Measurements from ENCODE around the gene EPHA4. TPM values are rescaled to one million over a fixed set of nuclear protein-coding genes. Genes with fewer than 3 reads are reported as not detected.

Gene EPHA4
- total and polyA plus RNA-seq, 2 of the 4 experiments (the other 2 are of a cell fraction) = 36.9 to 132 TPM

DNA sequence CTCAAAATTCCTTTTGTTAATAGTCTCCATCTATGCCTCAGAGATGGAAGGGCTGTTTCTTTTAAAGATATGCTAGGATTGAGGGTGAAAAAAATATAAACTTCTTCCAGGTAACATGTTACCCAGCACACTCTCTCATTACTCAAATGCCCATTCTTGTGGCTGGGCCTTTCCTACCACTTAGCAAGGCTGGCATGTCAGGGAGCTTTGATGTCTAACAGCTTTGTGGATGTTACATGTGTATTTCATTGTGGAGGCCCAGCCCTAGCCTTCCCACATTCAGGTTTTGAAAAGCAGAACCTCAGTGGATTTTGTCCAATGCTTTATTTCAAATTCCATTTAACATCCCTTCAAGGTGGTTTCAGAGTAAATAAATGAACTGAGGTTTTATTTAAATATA lies 191.4 kb downstream of the EPHA4 start:
- CTCF ChIA-PET = no interaction called here
- no peak overlapping the region for H3K4me3 ChIP-seq (ENCODE audit: insufficient read depth, low read depth, low read length)
- H3K14ac ChIP-seq (replicated peaks; ENCODE audit: low read depth, low read length) = no peak overlapping the region
- no peak overlapping the region for H3K23ac ChIP-seq (ENCODE audit: low read depth, low read length)
- no peak overlapping the region for H2AK5ac ChIP-seq (ENCODE audit: low read depth, low read length)
- no peak overlapping the region for H2AFZ ChIP-seq (replicated peaks; ENCODE audit: low read length, poor library complexity)
- H3K18ac ChIP-seq (ENCODE audit: low read depth, low read length) = no peak overlapping the region
- H3K4me1 ChIP-seq (ENCODE audit: control insufficient read depth, insufficient read depth, low read length) = no peaks in the 10 kb centered on the region
- no peak overlapping the region for H3K4ac ChIP-seq (ENCODE audit: low read depth, low read length)
- no peak overlapping the region for H3K27ac ChIP-seq (ENCODE audit: insufficient read depth, low read length)
- TF ChIP-seq BHLHE40 (IDR thresholded peaks at IDR 0.05; ENCODE audit: low read depth, low read length) (no peak), POLR2A (IDR thresholded peaks at IDR 0.05; ENCODE audit: low read depth, low read length) (no peak), RFX5 (IDR thresholded peaks at IDR 0.05; ENCODE audit: low read depth, low read length) (no peak), MAFK (IDR thresholded peaks at IDR 0.05; ENCODE audit: low read depth, low read length) (no peak), RCOR1 (IDR thresholded peaks at IDR 0.05; ENCODE audit: insufficient replicate concordance, low read length) (no peak), MAZ (IDR thresholded peaks at IDR 0.05; ENCODE audit: borderline replicate concordance, low read depth, low read length) (no peak), FOS (IDR thresholded peaks at IDR 0.05; ENCODE audit: low read depth, low read length) (no peak), CHD1 (IDR thresholded peaks at IDR 0.05; ENCODE audit: low read depth, low read length) (no peak)
- TF ChIP-seq, protein P1, sequence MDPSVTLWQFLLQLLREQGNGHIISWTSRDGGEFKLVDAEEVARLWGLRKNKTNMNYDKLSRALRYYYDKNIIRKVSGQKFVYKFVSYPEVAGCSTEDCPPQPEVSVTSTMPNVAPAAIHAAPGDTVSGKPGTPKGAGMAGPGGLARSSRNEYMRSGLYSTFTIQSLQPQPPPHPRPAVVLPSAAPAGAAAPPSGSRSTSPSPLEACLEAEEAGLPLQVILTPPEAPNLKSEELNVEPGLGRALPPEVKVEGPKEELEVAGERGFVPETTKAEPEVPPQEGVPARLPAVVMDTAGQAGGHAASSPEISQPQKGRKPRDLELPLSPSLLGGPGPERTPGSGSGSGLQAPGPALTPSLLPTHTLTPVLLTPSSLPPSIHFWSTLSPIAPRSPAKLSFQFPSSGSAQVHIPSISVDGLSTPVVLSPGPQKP (IDR thresholded peaks at IDR 0.05; ENCODE audit: borderline replicate concordance, low read depth, low read length) = no peak
- no peak overlapping the region for H2AK9ac ChIP-seq (replicated peaks; ENCODE audit: low read depth, low read length, poor library complexity)
- intact Hi-C loops (cut with micrococcal nuclease) (no loop called here), dilution Hi-C loops (cut with HindIII; ENCODE audit: low sequenced_read_pairs, unreplicated experiment) (no loop called here), in situ Hi-C loops (cut with MboI; ENCODE audit: low sequenced_read_pairs) (no loop called here)
- no peaks in the 10 kb centered on the region for H3K9me1 ChIP-seq (ENCODE audit: insufficient read depth, low read length)
- no peaks in the 10 kb centered on the region for H3K36me3 ChIP-seq (ENCODE audit: control insufficient read depth, insufficient read depth, low read length)
- no peak overlapping the region for H4K8ac ChIP-seq (ENCODE audit: low read depth in 2 of 2, low read length in 2 of 2)
- H4K20me1 ChIP-seq (ENCODE audit: insufficient read depth, low read length) = no peaks in the 10 kb centered on the region
- DNase-seq (no peak), ATAC-seq (ENCODE audit: low read depth) (no peak)
- POLR2A ChIA-PET (ENCODE audit: unreplicated experiment) = no interaction called here
- H3K56ac ChIP-seq (ENCODE audit: extremely low read depth, insufficient read depth, low read length) = no peak overlapping the region
- no peaks in the 10 kb centered on the region for H3K27me3 ChIP-seq (ENCODE audit: control insufficient read depth, insufficient read depth, low read length)
- H2BK15ac ChIP-seq (ENCODE audit: low read depth, low read length) = no peak overlapping the region
- H4K91ac ChIP-seq (ENCODE audit: insufficient read depth, low read depth, low read length) = no peak overlapping the region
- no peak overlapping the region for H3K9ac ChIP-seq (ENCODE audit: low read depth, low read length)
- BruUV-seq (replicated peaks) = no TSS peak
- H3K9me3 ChIP-seq (ENCODE audit: control insufficient read depth, insufficient read depth, low read length) = no peaks in the 10 kb centered on the region
- H2BK5ac ChIP-seq (ENCODE audit: low read depth, low read length, poor library complexity, severe bottlenecking) = no peak overlapping the region
- no peaks in the 10 kb centered on the region for H3K79me1 ChIP-seq (ENCODE audit: low read depth in 1 of 2, low read length in 2 of 2)
- H2BK120ac ChIP-seq (ENCODE audit: low read depth, low read length) = no peak overlapping the region
- H3K4me2 ChIP-seq (ENCODE audit: low read depth, low read length) = no peak overlapping the region
- H2BK20ac ChIP-seq (ENCODE audit: low read depth, low read length) = no peak overlapping the region
- no peak overlapping the region for H4K5ac ChIP-seq (ENCODE audit: low read depth, low read length)
